Measurements from ENCODE around the gene LINC00237. TPM values are rescaled to one million over a fixed set of nuclear protein-coding genes. Genes with fewer than 3 reads are reported as not detected.

The LINC00237 gene
- total and polyA plus RNA-seq, 2 donors (not counting 1 experiment from before 2014, with no cell fraction given): 0.07 TPM; not detected in 1

- no peaks in the 10 kb centered on the region for H3K79me2 ChIP-seq (ENCODE audit: control insufficient read depth, insufficient read depth, low read length)
- ChIA-PET CTCF (interaction anchor here (1.4 kb wide), 1 partner anchor 404 kb away, joined by 3 read pairs; no protein-coding TSS in a partner anchor), POLR2A (no interaction called here)
- H3K9ac ChIP-seq (ENCODE audit: low read length): peak overlapping the region; percentile 72
- peaks cover 0 to 64% (median 8%) of the 10 kb centered on the region in 3 donors for H3K9me3 ChIP-seq (ENCODE audit: control extremely low read depth in 1 of 3, control insufficient read depth in 2 of 3, insufficient read depth in 1 of 3, low read length in 2 of 3)
- peak overlapping the region; percentile 95 for H3K4me3 Mint-ChIP-seq
- peak overlapping the region in 4 of 5 experiments; percentile 34 to 77 (median 69) for H3K4me3 ChIP-seq (ENCODE audit: control extremely low read depth in 1 of 5, extremely low read depth in 1 of 5, insufficient read depth in 1 of 5, low read depth in 2 of 5, low read length in 4 of 5)
- DNase-seq (peak; percentile 49), ATAC-seq (ENCODE audit: low read depth) (no peak)
- no peak overlapping the region for H3K27ac ChIP-seq (ENCODE audit: low read length in 2 of 2)
- H3K4me2 ChIP-seq (replicated peaks; ENCODE audit: low read depth, low read length, poor library complexity, severe bottlenecking): peak overlapping the region; percentile 96
- H2AFZ ChIP-seq (ENCODE audit: insufficient read depth, low read depth, low read length, poor library complexity, severe bottlenecking): peak overlapping the region; percentile 86
- peaks cover 57 to 65% of the 10 kb centered on the region in 2 donors for H3K4me1 ChIP-seq (ENCODE audit: control insufficient read depth in 2 of 2, insufficient read depth in 2 of 2, low read length in 2 of 2)
- H3K27me3 Mint-ChIP-seq: peaks cover 73% of the 10 kb centered on the region
- H3K4me1 Mint-ChIP-seq: peaks cover 36% of the 10 kb centered on the region
- no peaks in the 10 kb centered on the region for H3K9me3 Mint-ChIP-seq (ENCODE audit: insufficient read depth)
- no peak overlapping the region for H3K27ac Mint-ChIP-seq
- no peak for TF ChIP-seq CTCF (IDR thresholded peaks at IDR 0.05)
- no peak for TF ChIP-seq EZH2 (IDR thresholded peaks at IDR 0.05; ENCODE audit: borderline replicate concordance, insufficient read depth, low read depth, low read length, poor library complexity, severe bottlenecking)
- H4K20me1 ChIP-seq (ENCODE audit: control insufficient read depth, insufficient read depth, low read length, poor library complexity, severe bottlenecking): no peaks in the 10 kb centered on the region
- intact Hi-C loops (cut with micrococcal nuclease): loop anchor here (5.0 kb wide), 2 partner anchors 290 to 410 kb away; partner anchors contain the start of gene NKX2-2
- peaks cover 1 to 89% (median 72%) of the 10 kb centered on the region in 4 experiments for H3K27me3 ChIP-seq (replicated peaks in 1 of 4; ENCODE audit: control extremely low read depth in 1 of 4, control insufficient read depth in 3 of 4, insufficient read depth in 4 of 4, low read length in 3 of 4)
- no peaks in the 10 kb centered on the region for H3K36me3 ChIP-seq (replicated peaks in 1 of 2; ENCODE audit: control extremely low read depth in 1 of 2, control insufficient read depth in 1 of 2, extremely low read depth in 1 of 2, insufficient read depth in 2 of 2, low read length in 1 of 2)
- WGBS (ENCODE audit: insufficient coverage): 12% methylated on average over 34 of the region's 35 CpGs
Observed at GRCh38 chr20:21101932-21102575, 4.1 kb downstream of the LINC00237 start.

GRCh38 chr20:21101453-21101931 is 4.7 kb downstream of the LINC00237 start:
- DNase-seq (peak; percentile 60), ATAC-seq (ENCODE audit: low read depth) (no peak)
- no peak overlapping the region for H3K27ac Mint-ChIP-seq
- peak overlapping the region; percentile 96 for H3K4me2 ChIP-seq (replicated peaks; ENCODE audit: low read depth, low read length, poor library complexity, severe bottlenecking)
- peak overlapping the region; percentile 95 for H3K4me3 Mint-ChIP-seq
- no peaks in the 10 kb centered on the region for H3K9me3 Mint-ChIP-seq (ENCODE audit: insufficient read depth)
- peaks cover 57 to 65% of the 10 kb centered on the region in 2 donors for H3K4me1 ChIP-seq (ENCODE audit: control insufficient read depth in 2 of 2, insufficient read depth in 2 of 2, low read length in 2 of 2)
- H3K36me3 ChIP-seq (replicated peaks in 1 of 2; ENCODE audit: control extremely low read depth in 1 of 2, control insufficient read depth in 1 of 2, extremely low read depth in 1 of 2, insufficient read depth in 2 of 2, low read length in 1 of 2): no peaks in the 10 kb centered on the region
- peaks cover 73% of the 10 kb centered on the region for H3K27me3 Mint-ChIP-seq
- H3K4me3 ChIP-seq (ENCODE audit: control extremely low read depth in 1 of 5, extremely low read depth in 1 of 5, insufficient read depth in 1 of 5, low read depth in 2 of 5, low read length in 4 of 5): peak overlapping the region in 4 of 5 experiments; percentile 62 to 77 (median 69)
- CTCF ChIA-PET: no interaction called here
- TF ChIP-seq CTCF (IDR thresholded peaks at IDR 0.05) (no peak), EZH2 (IDR thresholded peaks at IDR 0.05; ENCODE audit: borderline replicate concordance, insufficient read depth, low read depth, low read length, poor library complexity, severe bottlenecking) (no peak)
- H3K9me3 ChIP-seq (ENCODE audit: control extremely low read depth in 1 of 3, control insufficient read depth in 2 of 3, insufficient read depth in 1 of 3, low read length in 2 of 3): peaks cover 0 to 63% (median 8%) of the 10 kb centered on the region in 3 donors
- H3K79me2 ChIP-seq (ENCODE audit: control insufficient read depth, insufficient read depth, low read length): no peaks in the 10 kb centered on the region
- H3K4me1 Mint-ChIP-seq: peaks cover 36% of the 10 kb centered on the region
- POLR2A ChIA-PET: no interaction called here
- no peaks in the 10 kb centered on the region for H4K20me1 ChIP-seq (ENCODE audit: control insufficient read depth, insufficient read depth, low read length, poor library complexity, severe bottlenecking)
- peak overlapping the region; percentile 86 for H2AFZ ChIP-seq (ENCODE audit: insufficient read depth, low read depth, low read length, poor library complexity, severe bottlenecking)
- H3K27me3 ChIP-seq (replicated peaks in 1 of 4; ENCODE audit: control extremely low read depth in 1 of 4, control insufficient read depth in 3 of 4, insufficient read depth in 4 of 4, low read length in 3 of 4): peaks cover 1 to 91% (median 72%) of the 10 kb centered on the region in 4 experiments
- WGBS (ENCODE audit: insufficient coverage): 8% methylated on average over 35 of the region's 35 CpGs
- H3K27ac ChIP-seq (ENCODE audit: low read length in 2 of 2): no peak overlapping the region
- peak overlapping the region; percentile 72 for H3K9ac ChIP-seq (ENCODE audit: low read length)
- intact Hi-C loops (cut with micrococcal nuclease): loop anchor here (5.0 kb wide), 2 partner anchors 291 to 411 kb away; partner anchors contain the start of gene NKX2-2

Data from B cell (primary cell).